Stimulated activated naive CD8-positive, alpha-beta T cell treated with anti-CD3 and anti-CD28 coated beads, Interleukin-15, Interleukin-2, amounts not matched to agents 100 U/mL and 50 U/mL, for 24 hours (primary cell): ENCODE measurements around the gene KRTAP4-7.
"Not testable (repeated sequence)": the region's sequence is repeated elsewhere in the genome, so short reads cannot be mapped to it uniquely, and the experiment has no call there.

Experiments
- ATAC-seq: fragments of 150-1000 bp; cut with Tn5 transposase; one replicate; pipeline ENCODE4 v1.10.0; 2021
- DNase-seq: peaks from one replicate; pipeline ENCODE4 v3.0.0; 2021

Gene KRTAP4-7

DNA sequence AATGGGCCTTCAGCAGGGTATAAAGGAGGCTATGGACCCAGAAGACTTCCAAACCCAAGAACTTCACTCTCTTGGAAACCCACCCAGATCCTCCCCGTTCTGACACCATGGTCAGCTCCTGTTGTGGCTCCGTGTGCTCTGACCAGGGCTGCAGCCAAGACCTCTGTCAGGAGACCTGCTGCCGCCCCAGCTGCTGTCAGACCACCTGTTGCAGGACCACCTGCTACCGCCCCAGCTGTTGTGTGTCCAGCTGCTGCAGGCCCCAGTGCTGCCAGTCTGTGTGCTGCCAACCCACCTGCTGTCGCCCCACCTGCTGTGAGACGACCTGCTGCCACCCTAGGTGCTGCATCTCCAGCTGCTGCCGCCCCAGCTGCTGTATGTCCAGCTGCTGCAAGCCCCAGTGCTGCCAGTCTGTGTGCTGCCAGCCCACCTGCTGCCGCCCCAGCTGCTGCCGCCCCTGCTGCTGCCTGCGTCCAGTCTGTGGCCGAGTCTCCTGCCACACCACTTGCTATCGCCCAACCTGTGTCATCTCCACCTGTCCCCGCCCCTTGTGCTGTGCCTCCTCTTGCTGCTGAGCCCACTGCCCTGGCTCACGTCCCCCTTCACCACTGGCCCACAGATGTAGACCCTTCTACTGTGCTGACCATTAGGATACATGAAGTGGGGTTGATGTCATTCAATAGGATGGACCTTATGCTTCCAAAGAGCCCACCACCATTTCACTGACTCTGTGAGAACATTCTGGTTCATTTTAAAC lies at the start of gene KRTAP4-7:
Gene KRTAP4-7, plus strand, starts transcription at position 51 of the 757 bp plus-strand sequence. Its CDS starts 57 bp downstream, at position 108.
- ATAC-seq, DNase-seq: not testable (repeated sequence)

DNA sequence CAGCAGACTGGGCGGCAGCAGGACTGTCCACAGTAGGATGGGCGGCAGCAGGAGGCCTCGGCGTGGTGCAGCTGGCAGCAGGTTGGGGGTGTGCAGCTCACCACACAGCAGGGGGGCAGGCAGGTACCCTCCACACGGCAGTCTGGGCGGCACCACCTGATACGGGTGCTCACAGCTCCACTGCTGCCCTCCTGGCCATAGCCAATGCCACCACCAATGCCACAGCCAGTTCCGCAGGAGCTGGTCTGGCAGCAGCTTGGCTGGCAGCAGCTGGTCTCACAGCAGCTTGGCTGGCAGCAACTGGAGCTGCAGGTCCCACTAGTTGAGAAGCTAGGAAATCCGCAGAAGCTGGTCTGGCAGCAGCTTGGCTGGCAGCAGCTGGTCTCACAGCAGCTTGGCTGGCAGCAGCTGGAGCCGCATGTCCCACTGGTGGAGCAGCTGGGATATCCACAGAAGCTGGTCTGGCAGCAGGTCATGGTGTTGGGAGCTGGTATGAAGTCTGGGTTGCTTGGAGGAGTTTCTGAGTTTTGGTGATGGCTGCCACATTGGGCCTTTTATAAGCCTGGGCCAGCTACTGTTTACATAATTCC lies 49.5 kb upstream of the KRTAP4-7 start, which contains the start of gene KRTAP1-3:
Gene KRTAP1-3, minus strand, starts transcription at position 529 of the 590 bp plus-strand sequence. Its CDS starts 53 bp downstream, at position 476.
- not testable (repeated sequence) for DNase-seq, ATAC-seq

DNA sequence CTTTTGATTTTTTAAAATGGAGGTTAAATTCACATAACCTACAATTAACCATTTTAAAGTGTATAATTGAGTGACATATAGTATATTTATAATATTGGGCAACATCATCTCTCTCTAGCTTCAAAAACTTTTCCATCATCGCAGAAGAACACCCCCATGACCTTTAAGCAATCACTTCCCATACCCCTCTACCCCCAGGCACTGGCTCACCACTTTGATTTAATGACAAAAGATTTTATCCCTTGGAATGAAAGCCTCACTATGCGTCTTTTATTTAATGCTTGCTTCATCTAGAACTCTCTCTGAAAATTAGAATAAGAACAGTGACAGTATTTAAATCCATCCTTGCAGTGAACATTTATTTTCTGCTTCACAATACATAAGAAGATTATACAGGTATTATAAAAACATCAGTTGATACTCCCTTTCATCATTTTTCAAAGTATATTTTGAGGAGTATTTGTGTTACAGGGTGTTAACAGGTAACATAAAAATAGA lies 46.0 kb upstream of the KRTAP4-7 start:
- ATAC-seq (no peak), DNase-seq (no peak)

DNA sequence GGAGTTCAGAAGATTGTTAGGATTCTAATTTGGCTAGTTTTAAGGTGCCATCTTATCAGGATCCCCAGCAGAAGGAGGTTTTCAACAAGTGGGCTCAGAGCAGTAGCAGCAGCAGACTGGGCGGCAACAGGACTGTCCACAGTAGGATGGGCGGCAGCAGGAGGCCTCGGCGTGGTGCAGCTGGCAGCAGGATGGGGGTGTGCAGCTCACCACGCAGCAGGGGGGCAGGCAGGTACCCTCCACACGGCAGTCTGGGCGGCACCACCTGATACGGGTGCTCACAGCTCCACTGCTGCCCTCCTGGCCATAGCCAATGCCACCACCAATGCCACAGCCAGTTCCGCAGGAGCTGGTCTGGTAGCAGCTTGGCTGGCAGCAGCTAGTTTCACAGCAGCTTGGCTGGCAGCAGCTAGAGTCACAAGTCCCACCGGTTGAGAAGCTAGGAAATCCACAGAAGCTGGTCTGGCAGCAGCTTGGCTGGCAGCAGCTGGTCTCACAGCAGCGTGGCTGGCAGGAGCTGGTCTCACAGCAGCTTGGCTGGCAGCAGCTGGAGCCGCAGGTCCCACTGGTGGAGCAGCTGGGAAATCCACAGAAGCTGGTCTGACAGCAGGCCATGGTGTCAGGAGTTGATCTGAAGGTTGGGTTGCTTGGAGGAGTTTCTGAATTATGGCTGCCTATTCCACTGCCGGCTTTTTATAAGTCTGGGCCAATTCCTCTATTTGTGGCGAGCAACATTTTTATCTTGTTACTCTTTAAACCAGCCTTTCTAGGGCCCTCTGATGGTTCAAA lies 43.0 kb upstream of the KRTAP4-7 start, which contains the start of gene KRTAP1-1:
Gene KRTAP1-1, minus strand, starts transcription at position 668 of the 789 bp plus-strand sequence. Its CDS starts 53 bp downstream, at position 615.
- DNase-seq, ATAC-seq: not testable (repeated sequence)

DNA sequence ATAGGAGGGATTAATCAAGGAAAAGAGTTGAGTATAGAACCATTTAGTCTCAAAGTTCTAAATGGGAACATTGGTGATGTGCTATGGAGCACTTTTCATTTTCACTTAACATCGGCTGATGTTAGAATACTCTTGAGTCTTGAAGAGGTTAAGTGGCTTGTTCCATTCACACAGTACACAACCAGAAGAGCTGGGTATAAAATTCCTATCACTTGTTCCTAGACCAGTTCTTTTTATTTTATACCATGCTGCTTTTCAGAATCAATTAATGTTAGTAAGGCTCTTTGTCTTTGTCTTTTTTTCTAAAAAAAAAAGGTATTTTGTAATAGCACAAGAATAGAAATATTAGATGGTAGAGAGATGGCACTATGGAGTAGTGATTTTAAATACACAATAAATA lies 41.0 kb upstream of the KRTAP4-7 start:
- ATAC-seq (no peak), DNase-seq (no peak)

DNA sequence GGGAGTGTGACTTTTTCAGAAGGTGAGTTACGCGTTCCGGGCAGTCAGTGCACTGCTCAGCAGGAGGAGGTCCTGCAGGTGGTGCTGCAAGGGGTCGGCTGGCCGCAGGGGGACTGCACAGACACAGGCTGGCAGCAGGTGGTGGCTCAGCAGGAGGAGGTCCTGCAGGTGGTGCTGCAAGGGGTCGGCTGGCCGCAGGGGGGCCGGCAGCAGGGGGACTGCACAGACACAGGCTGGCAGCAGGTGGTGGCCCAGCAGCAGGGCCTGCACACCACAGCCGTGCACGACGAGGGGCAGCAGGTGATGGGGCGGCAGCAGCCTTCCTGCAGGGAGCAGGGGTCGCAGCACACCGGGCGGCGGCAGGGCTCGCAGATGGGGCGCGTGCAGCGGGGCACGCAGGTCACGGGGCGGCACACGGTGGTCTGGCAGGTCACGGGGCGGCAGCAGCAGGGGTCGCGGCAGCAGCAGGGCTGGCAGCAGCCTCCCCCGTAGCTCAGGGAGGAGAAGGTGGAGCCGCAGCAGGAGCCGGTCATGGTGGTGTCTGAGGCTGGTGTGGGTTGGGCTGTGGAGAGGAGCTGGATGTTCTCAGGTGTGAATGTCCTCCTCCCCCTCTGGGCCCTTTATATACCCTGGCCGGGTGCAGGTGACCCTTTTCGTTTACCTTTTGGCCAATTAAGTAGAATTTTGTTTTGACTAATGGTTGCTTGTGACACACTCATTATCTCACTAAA lies 37.0 kb upstream of the KRTAP4-7 start, which contains the start of gene KRTAP2-1:
Gene KRTAP2-1, minus strand, starts transcription at position 582 of the 731 bp plus-strand sequence. Its CDS starts 49 bp downstream, at position 533.
- ATAC-seq, DNase-seq: not testable (repeated sequence)

DNA sequence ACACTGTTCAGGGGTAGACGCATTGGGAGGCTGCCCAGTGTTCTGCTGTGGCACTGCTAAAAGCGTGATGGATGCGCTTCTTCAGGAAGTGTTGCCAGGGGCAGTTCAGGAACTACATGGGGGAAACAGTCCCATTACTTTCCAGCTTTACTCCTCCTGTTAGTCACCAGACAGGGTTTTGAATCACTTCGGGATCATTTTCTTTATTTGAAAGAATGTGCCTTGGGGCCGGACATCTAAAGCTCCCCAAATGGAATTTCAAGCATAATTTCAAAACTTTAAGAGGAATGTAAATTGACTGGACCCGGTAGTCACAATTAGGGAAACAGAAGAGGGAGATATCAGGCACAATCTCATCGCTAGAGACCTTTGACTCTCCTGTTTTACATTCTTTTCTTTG lies 35.5 kb upstream of the KRTAP4-7 start:
- no peak for DNase-seq
- no peak for ATAC-seq

GRCh38 chr17:41049110-41049509 lies 34.8 kb upstream of the KRTAP4-7 start:
- no peak for DNase-seq
- ATAC-seq: no peak

DNA sequence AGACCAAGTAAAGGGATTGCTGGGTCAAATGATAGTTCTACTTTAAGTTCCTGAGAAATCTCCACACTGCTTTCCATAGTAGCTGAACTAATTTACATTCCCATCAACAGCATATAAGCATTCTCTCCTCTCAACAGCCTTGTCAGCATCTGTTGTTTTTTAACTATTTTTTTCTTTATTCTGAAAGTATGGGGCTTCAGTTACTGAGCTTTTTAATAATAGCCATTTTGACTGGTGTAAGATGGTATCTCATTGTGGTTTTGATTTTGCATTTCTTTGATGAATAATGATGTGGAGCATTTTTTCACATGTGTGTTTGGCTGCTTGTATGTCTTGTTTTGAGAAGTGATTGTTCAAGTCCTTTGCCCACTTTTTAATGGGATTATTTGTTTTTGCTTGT lies 31.4 kb upstream of the KRTAP4-7 start:
- no peak for ATAC-seq
- DNase-seq: no peak

GRCh38 chr17:41054025-41054424 lies 29.9 kb upstream of the KRTAP4-7 start:
- no peak for ATAC-seq
- DNase-seq: no peak

DNA sequence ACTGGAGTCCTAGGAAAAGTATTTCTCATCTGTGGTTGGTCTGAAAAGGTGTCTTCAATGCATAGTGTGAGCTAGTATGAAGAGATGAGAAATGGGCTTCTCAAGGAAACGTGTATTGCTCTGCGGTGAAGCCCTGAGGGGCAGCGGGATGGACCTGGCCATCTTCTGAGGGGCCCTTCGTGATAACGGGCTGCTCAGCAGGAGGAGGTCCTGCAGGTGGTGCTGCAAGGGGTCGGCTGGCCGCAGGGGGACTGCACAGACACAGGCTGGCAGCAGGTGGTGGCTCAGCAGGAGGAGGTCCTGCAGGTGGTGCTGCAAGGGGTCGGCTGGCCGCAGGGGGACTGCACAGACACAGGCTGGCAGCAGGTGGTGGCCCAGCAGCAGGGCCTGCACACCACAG lies 29.4 kb upstream of the KRTAP4-7 start:
- not testable (repeated sequence) for ATAC-seq, DNase-seq

GRCh38 chr17:41055130-41055529 lies 28.8 kb upstream of the KRTAP4-7 start, which contains the start of gene KRTAP2-2:
Gene KRTAP2-2, minus strand, starts transcription at chr17:41055230. Its CDS starts 19 bp downstream, at chr17:41055211.
- not testable (repeated sequence) for ATAC-seq, DNase-seq

- ATAC-seq: no peak
- no peak for DNase-seq
Measured at GRCh38 chr17:41057547-41057946, 26.4 kb upstream of the KRTAP4-7 start.

- DNase-seq (no peak), ATAC-seq (no peak)
Measured at GRCh38 chr17:41058741-41059140, 25.2 kb upstream of the KRTAP4-7 start.

DNA sequence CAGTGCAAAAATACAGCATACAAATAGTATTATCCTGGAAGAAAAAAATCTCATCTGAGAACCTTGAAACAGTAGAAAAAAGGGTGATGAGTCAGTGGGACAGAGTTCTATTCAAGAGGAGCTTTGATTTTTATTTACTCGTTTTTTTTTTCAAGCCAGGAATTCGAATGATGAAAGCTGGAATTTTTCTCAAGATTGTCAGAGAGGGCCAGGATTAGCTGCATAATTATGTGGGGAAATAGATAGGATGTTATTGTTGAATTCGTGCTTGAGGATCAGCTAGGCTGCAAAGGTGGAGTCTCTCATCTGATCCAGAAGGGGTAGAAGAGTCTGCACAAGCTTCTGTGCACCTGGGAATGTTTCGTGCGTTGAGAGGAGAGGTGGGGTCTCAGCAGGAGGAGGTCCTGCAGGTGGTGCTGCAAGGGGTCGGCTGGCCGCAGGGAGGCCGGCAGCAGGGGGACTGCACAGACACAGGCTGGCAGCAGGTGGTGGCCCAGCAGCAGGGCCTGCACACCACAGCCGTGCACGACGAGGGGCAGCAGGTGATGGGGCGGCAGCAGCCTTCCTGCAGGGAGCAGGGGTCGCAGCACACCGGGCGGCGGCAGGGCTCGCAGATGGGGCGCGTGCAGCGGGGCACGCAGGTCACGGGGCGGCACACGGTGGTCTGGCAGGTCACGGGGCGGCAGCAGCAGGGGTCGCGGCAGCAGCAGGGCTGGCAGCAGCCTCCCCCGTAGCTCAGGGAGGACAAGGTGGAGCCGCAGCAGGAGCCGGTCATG lies 24.5 kb upstream of the KRTAP4-7 start:
- not testable (repeated sequence) for ATAC-seq, DNase-seq

- DNase-seq (no peak), ATAC-seq (no peak)
Measured at GRCh38 chr17:41060052-41060604, 23.8 kb upstream of the KRTAP4-7 start, which contains the start of gene KRTAP2-3. Gene KRTAP2-3, minus strand, starts transcription at chr17:41060114. Its CDS starts 64 bp downstream, at chr17:41060050.

DNA sequence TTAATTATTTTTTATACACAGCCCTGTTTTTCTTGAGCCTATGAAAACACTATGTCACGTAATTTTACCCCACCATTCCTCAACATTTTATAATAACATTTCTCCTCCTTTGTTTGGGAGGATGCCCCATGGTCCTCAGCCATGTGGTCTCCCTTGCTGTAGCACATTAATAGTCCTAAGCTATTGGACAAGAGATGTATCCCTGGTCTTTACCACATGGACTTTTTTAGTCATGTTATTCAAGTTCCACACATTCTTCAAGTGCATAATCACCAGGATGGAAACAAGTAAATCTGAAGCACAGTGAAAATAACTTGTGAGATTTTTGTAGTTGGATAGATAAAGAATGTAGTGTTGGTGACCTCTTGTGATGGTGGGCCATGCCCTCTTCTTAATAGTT lies 22.0 kb upstream of the KRTAP4-7 start:
- no peak for ATAC-seq
- no peak for DNase-seq

DNA sequence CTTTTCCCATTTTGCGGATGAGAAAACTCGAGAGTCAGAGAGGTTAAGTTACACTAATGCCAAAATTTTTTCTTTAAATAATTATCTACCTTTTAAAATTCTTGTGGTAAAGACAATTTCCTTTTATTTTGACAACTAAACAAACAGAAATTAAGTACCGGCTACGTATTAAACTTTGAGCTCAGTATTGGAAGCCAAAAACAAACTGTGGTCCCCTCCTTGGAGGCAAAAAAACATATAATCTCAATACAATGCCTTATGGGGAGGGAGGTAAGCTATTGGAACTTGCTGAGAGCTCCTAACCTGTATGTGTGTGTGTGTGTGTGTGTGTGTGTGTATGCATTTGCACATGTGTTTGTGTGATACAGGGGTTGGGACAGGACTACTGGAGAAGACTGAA lies 20.5 kb upstream of the KRTAP4-7 start:
- ATAC-seq (no peak), DNase-seq (no peak)

GRCh38 chr17:41064301-41064700 lies 19.6 kb upstream of the KRTAP4-7 start:
- DNase-seq (no peak), ATAC-seq (no peak)
